Testis (tissue), 3 donors: Measurements from ENCODE around the gene PARVB. TPM values are rescaled to one million over a fixed set of nuclear protein-coding genes. Genes with fewer than 3 reads are reported as not detected.

Source experiments
- DNase-seq: peaks from one replicate; pipeline ENCODE4 v3.0.0-alpha.2; 2019
- H3K27ac ChIP-seq, 2 donors: fragments of 200-600 bp; sonication (generic); one replicate each; pipeline ENCODE4 v1.5.1; 2019
- H3K27me3 ChIP-seq: fragments of 200-600 bp; sonication (generic); one replicate; pipeline ENCODE4 v1.5.1; 2019
- H3K36me3 ChIP-seq: fragments of 200-600 bp; sonication (generic); one replicate; pipeline ENCODE4 v1.5.1; 2017; ENCODE audit warnings: low read depth; ENCODE audit errors: missing control alignments
- H3K4me1 ChIP-seq: fragments of 200-600 bp; sonication (generic); one replicate; pipeline ENCODE4 v1.5.1; 2019
- H3K4me3 ChIP-seq, 2 donors: fragments of 200-600 bp; sonication (generic); one replicate each; pipeline ENCODE4 v1.5.1; 2017 to 2019
- H3K9me3 ChIP-seq: fragments of 200-600 bp; sonication (generic); one replicate; pipeline ENCODE4 v1.5.1; 2017
- POLR2A ChIP-seq: fragments of 450-650 bp; IDR thresholded peaks from one replicate; pipeline ENCODE4 v1.6.1; 2017; ENCODE audit warnings: antibody characterized with exemption, mild to moderate bottlenecking, moderate library complexity
- WGBS, 2 donors: methylation state at CpG; one replicate each; pipeline ENCODE4 v1.1.5; 2018; 5-methylcytosine and 5-hydroxymethylcytosine counted together
- intact Hi-C: fragments of 100-400 bp; cut with DNase I; formaldehyde crosslinking; loops from one replicate; pipeline ENCODE4 v1.15.1; 2023; ENCODE audit warnings: low total_unique reads
- polyA plus RNA-seq: library from polyadenylated mRNA; stranded (reverse); fragments of 350-450 nt; fragmentation: Illumina TruSeq; extraction: RNeasy Lipid Tissue Mini Kit (QIAGEN cat#74804); gene quantifications from one replicate; pipeline ENCODE4 v1.2.3, GENCODE V29; 2014; ENCODE audit warnings: low read depth, low replicate concordance; ENCODE audit not compliant: insufficient read depth
- total RNA-seq, 2 donors: library from RNA; depleted of rRNA; stranded (reverse); fragments of >200 nt; gene quantifications; one replicate each; pipeline ENCODE4 v1.2.3, GENCODE V29; 2016
- TF ChIP-seq, protein P1 (sequence below), 3 experiments: fragments of 450-650 bp in 2 of 3; fragments of 200-600 bp in 1 of 3; sonication (generic) in 1 of 3; IDR thresholded peaks; one replicate each; pipeline ENCODE4 v1.5.1; 2016 to 2019; ENCODE audit warnings: antibody characterized with exemption in 3 of 3, mild to moderate bottlenecking in 2 of 3, moderate library complexity in 1 of 3

The PARVB gene
- total and polyA plus RNA-seq, 3 donors from 2014 or later, result 11.6 to 27.5 (median 23.7) TPM

DNA sequence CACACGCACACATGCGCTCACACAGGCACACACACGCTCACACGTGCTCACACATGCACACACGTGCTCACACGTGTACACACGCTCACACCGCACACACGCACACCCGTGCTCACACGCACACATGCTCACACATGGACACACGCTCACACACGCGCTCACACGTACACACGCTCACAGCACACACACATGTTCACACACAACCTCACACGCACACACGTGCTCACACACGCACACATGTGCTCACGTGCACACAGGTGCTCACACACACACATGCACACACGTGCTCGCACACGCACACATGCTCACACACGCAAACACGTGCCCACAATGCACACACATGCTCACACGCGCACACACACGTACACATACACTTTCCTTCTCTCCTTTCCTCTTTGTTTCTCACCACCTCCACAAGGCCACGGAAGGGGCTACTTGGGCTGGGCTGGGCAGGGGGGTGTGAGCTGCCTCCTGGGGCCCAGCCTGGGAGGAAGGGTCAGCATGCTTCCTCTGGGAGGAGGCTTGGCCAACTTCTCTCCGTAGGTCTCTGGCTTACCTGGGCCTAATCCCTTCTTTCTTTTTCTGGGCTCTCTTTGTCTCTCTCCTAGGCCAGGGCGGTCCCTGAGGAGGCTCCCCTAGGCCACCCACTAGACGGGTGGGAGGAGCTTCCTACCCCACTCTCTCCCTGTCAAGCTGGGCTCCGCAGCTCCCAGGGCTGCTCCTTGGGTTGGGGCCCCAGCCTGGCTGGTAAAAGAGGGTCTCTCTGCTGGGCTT, 122.2 kb downstream of the PARVB start:
- no peak for DNase-seq
- intact Hi-C loops, result no loop called here
- peaks cover 13% of the 10 kb centered on the region for H3K4me1 ChIP-seq

DNA sequence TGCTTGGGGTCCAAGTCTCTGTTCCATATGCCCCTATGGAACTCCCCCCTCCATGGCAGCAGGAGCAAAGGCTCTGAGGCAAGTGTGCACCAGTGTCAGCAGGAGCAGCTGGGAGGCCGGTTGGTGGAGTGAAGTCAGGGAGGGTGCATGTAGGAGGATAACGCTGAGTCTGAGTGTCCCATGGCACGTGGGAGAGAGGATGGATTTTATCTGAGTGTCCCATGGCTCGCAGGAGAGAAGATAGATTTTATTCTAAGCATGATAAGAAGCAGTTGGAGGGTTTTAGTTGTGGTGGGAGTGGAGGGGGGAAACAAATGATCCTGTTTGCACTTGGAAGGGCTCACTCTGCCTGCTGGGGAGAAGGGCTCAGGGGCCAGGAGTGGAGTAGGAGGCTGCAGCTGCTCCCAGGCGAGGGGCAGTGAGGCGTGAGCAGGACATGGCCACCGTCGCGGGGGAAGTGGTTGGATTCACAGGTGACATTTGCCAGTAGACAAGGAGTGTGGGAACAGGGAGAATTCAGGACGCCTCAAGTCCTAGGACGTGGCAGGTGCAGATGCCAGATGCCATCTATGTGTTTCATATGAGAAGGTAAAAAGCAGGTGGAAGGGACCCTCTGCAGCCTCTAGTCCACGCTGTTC, 123.0 kb downstream of the PARVB start:
- Histone ChIP-seq H3K27ac (no peak overlapping the region), H3K9me3 (no peaks in the 10 kb centered on the region), H3K4me3 (no peak overlapping the region), H3K27me3 (no peaks in the 10 kb centered on the region), H3K4me1 (peaks cover 13% of the 10 kb centered on the region), H3K36me3 (no peaks in the 10 kb centered on the region)
- 61 to 79% methylated on average over 12 of the region's 12 CpGs for WGBS, 2 donors
- no peak for TF ChIP-seq POLR2A
- TF ChIP-seq, protein P1, sequence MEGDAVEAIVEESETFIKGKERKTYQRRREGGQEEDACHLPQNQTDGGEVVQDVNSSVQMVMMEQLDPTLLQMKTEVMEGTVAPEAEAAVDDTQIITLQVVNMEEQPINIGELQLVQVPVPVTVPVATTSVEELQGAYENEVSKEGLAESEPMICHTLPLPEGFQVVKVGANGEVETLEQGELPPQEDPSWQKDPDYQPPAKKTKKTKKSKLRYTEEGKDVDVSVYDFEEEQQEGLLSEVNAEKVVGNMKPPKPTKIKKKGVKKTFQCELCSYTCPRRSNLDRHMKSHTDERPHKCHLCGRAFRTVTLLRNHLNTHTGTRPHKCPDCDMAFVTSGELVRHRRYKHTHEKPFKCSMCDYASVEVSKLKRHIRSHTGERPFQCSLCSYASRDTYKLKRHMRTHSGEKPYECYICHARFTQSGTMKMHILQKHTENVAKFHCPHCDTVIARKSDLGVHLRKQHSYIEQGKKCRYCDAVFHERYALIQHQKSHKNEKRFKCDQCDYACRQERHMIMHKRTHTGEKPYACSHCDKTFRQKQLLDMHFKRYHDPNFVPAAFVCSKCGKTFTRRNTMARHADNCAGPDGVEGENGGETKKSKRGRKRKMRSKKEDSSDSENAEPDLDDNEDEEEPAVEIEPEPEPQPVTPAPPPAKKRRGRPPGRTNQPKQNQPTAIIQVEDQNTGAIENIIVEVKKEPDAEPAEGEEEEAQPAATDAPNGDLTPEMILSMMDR (IDR thresholded peaks at IDR 0.05), result no peak
- intact Hi-C loops, result no loop called here
- peak; percentile 71 for DNase-seq

More for the DNA sequence above, 122.2 kb downstream of the PARVB start:
- H3K27me3 ChIP-seq, result no peaks in the 10 kb centered on the region
- TF ChIP-seq, protein P1 (IDR thresholded peaks at IDR 0.05), result no peak
- TF ChIP-seq POLR2A, result no peak
- H3K27ac ChIP-seq, result no peak overlapping the region
- H3K9me3 ChIP-seq, result no peaks in the 10 kb centered on the region
- no peaks in the 10 kb centered on the region for H3K36me3 ChIP-seq
- WGBS, 2 donors, result 75 to 77% methylated on average over 31 to 33 of the region's 33 CpGs
- H3K4me3 ChIP-seq, result no peak overlapping the region

DNA sequence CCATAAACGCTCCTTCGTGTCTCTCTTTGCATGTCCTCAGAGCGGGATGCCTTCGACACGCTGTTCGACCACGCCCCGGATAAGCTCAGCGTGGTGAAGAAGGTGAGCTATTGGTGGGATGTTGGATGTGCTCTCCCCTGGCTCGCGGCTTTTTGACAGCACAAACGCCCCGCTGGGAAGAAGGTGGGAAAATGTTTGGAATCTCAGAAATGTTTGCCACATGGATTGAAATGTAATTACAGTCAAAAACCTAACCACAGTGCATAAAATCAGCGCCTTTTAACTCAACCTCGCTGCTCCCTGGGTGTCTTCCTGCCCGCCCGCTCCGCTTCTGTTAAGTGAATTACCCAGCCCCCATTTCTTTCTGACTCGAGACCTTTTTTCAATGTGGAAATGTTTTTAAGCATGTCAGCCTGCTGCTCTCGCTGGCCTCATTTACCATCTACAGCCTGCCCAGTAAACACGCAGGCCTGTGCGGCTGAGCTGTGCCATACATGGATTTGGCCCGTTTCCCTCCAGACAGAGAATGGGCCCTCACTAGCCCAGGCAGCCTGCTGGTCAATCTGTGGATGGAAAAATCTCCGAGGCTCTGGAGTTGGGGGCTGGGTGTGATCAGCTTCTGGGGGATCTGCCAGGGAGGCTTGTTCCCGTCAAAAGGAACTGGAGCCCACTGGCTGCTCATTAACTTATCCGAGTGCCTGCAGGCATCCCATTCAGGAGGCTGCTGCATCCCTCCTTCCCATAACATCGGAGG, 123.9 kb downstream of the PARVB start:
- intact Hi-C loops, result no loop called here
- 86 to 90% methylated on average over 27 of the region's 27 CpGs for WGBS, 2 donors

DNA sequence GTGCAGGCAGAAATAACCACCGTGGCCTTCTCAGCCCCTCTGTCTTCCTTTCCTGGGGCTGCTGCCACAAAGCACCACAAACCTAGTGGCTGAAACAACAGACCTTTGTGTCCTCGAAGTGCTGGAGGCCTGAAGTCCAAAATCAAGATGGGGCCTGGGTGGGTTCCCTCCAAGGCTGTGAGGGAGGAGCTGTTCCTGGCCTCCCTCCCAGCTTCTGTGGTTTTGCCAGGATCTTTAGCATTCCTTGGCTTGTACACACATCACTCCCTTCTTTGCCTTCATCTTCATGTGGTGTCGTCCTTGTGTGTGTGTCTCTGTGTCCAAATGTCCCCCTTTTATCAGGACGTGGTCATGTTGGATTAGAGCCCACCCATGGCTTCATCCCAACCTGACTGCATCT, 127.6 kb downstream of the PARVB start:
- Histone ChIP-seq H3K4me3 (no peak overlapping the region), H3K27me3 (no peaks in the 10 kb centered on the region), H3K36me3 (no peaks in the 10 kb centered on the region), H3K27ac (no peak overlapping the region), H3K9me3 (no peaks in the 10 kb centered on the region), H3K4me1 (no peaks in the 10 kb centered on the region)
- WGBS, 2 donors, result 33 to 40% methylated on average over 2 to 4 of the region's 4 CpGs
- TF ChIP-seq, protein P1 (IDR thresholded peaks at IDR 0.05), result no peak
- TF ChIP-seq POLR2A, result no peak
- intact Hi-C loops, result no loop called here
- peak; percentile 74 for DNase-seq

More for the DNA sequence above, 123.9 kb downstream of the PARVB start:
- no peak for TF ChIP-seq POLR2A
- TF ChIP-seq, protein P1 (IDR thresholded peaks at IDR 0.05), result no peak
- Histone ChIP-seq H3K27ac (no peak overlapping the region), H3K27me3 (no peaks in the 10 kb centered on the region), H3K4me3 (no peak overlapping the region), H3K36me3 (no peaks in the 10 kb centered on the region), H3K4me1 (peaks cover 13% of the 10 kb centered on the region), H3K9me3 (no peaks in the 10 kb centered on the region)
- no peak for DNase-seq
